ENCODE measurements around the gene ZDHHC14.
A peak's percentile ranks its signal among the peaks of the same experiment; 100 is the strongest.

Gene ZDHHC14

DNA sequence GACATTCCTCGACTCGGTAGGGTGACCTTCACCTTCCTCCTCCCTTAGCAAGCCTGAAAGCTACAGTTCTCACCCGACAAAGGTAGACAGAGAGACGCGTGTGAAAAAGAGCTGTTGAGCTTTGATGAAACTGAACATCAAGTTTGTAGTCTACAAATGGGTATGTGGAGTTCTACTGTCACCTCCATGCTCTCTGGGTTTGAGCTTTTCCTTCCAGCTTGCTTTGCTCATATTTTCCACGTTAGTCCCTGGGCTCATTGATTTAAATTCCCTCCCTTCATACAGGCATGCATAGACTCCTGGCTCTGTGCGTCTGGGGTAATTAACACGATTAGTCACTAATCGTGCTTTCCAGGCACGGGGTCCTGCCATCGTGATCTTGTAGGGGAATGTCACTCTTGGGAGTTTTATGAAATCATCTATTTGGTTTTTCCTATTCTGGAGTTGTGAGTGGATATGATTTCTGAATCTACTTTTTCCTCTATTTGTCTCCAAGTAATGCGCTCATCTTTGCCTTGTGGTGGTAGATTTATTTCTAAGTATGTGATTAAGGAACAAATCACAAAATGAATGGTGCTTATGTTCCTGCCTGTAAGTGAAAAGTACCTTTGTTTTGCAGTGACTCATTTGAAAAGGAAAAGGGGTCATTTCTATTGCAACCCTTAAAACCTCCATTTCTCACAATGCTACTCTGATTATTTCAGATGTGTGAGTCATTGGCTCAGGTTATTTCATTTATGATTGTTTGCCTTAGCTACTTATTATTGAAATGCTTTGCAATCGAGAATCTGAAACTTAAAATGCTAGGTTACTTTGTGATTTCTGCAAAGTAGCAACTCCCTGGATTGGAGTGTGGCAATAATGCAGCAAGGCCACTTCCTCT lies 154.6 kb downstream of the ZDHHC14 start:
- Histone ChIP-seq H3K27me3 (ENCODE audit: insufficient read depth, poor library complexity, severe bottlenecking) (no peaks in the 10 kb centered on the region), H3K4me3 (replicated peaks; ENCODE audit: insufficient read depth, low read length) (no peak overlapping the region), H3K27ac (replicated peaks) (peak overlapping the region; percentile 77)
- TF ChIP-seq, protein P1, sequence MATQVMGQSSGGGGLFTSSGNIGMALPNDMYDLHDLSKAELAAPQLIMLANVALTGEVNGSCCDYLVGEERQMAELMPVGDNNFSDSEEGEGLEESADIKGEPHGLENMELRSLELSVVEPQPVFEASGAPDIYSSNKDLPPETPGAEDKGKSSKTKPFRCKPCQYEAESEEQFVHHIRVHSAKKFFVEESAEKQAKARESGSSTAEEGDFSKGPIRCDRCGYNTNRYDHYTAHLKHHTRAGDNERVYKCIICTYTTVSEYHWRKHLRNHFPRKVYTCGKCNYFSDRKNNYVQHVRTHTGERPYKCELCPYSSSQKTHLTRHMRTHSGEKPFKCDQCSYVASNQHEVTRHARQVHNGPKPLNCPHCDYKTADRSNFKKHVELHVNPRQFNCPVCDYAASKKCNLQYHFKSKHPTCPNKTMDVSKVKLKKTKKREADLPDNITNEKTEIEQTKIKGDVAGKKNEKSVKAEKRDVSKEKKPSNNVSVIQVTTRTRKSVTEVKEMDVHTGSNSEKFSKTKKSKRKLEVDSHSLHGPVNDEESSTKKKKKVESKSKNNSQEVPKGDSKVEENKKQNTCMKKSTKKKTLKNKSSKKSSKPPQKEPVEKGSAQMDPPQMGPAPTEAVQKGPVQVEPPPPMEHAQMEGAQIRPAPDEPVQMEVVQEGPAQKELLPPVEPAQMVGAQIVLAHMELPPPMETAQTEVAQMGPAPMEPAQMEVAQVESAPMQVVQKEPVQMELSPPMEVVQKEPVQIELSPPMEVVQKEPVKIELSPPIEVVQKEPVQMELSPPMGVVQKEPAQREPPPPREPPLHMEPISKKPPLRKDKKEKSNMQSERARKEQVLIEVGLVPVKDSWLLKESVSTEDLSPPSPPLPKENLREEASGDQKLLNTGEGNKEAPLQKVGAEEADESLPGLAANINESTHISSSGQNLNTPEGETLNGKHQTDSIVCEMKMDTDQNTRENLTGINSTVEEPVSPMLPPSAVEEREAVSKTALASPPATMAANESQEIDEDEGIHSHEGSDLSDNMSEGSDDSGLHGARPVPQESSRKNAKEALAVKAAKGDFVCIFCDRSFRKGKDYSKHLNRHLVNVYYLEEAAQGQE (IDR thresholded peaks at IDR 0.05; ENCODE audit: insufficient replicate concordance, low read depth) = no peak
- TF ChIP-seq GABPA (IDR thresholded peaks at IDR 0.05; ENCODE audit: low read depth) = peak; percentile 77; the same call in 1 of the 2 replicates
- peak; percentile 50 to 77 for DNase-seq (ENCODE audit: low read depth in 1 of 2, low spot score in 1 of 2)

DNA sequence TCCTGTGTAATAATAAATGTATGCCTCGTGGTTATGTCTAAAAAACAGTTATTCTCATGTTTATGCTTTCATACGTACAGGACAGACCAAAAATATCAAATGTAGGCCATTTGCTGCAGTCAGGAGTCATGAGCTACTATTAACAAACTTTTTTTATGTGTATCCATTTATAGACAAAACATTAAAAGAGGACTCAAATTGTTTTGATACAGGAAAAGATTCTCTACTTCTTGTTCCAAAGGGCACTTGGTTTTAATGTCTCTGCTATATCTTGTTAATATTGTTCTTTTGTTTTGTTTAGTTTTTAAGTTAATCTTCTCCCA lies 155.2 kb downstream of the ZDHHC14 start:
- Histone ChIP-seq H3K4me3 (replicated peaks; ENCODE audit: insufficient read depth, low read length) (no peak overlapping the region), H3K27ac (replicated peaks) (peak overlapping the region; percentile 77), H3K27me3 (ENCODE audit: insufficient read depth, poor library complexity, severe bottlenecking) (no peaks in the 10 kb centered on the region)
- TF ChIP-seq POLR2AphosphoS5 (IDR thresholded peaks at IDR 0.05; ENCODE audit: low read depth) (no peak), SPI1 (IDR thresholded peaks at IDR 0.05; ENCODE audit: borderline replicate concordance, low read depth) (peak; percentile 99; the same call in 1 of the 2 replicates)
- DNase-seq (ENCODE audit: low read depth in 1 of 2, low spot score in 1 of 2) = no peak

DNA sequence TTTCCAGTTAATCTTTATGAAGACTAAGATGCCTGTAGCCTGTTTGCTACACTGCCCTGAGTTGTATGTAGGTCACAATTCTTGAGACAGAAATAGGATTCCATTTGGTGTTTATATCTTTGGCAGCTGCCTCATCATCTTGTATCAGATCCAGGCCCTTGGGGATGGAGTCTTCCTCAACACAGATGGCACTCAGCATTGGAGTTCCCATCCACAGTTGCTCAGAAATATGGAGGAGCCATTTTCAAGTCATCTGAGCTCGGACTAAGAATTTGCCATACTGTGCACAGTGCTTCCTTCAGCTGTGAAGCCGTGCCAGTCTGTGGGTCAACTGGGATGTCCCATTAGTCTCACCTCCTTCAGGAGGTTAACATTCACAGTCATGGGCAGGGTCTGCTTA lies 156.6 kb downstream of the ZDHHC14 start:
- Histone ChIP-seq H3K4me3 (replicated peaks; ENCODE audit: insufficient read depth, low read length) (no peak overlapping the region), H3K27me3 (ENCODE audit: insufficient read depth, poor library complexity, severe bottlenecking) (no peaks in the 10 kb centered on the region), H3K27ac (replicated peaks) (peak overlapping the region; percentile 27; the same call in 1 of the 2 replicates)
- no peak for TF ChIP-seq POLR2AphosphoS5 (IDR thresholded peaks at IDR 0.05; ENCODE audit: low read depth)
- TF ChIP-seq, protein P1 (IDR thresholded peaks at IDR 0.05; ENCODE audit: insufficient replicate concordance, low read depth) = no peak
- TF ChIP-seq SPI1 (IDR thresholded peaks at IDR 0.05; ENCODE audit: borderline replicate concordance, low read depth) = no peak
- no peak for TF ChIP-seq GABPA (IDR thresholded peaks at IDR 0.05; ENCODE audit: low read depth)
- TF ChIP-seq, protein P2, sequence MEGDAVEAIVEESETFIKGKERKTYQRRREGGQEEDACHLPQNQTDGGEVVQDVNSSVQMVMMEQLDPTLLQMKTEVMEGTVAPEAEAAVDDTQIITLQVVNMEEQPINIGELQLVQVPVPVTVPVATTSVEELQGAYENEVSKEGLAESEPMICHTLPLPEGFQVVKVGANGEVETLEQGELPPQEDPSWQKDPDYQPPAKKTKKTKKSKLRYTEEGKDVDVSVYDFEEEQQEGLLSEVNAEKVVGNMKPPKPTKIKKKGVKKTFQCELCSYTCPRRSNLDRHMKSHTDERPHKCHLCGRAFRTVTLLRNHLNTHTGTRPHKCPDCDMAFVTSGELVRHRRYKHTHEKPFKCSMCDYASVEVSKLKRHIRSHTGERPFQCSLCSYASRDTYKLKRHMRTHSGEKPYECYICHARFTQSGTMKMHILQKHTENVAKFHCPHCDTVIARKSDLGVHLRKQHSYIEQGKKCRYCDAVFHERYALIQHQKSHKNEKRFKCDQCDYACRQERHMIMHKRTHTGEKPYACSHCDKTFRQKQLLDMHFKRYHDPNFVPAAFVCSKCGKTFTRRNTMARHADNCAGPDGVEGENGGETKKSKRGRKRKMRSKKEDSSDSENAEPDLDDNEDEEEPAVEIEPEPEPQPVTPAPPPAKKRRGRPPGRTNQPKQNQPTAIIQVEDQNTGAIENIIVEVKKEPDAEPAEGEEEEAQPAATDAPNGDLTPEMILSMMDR (IDR thresholded peaks at IDR 0.05; ENCODE audit: insufficient read depth, low read length) = no peak
- no peak for DNase-seq (ENCODE audit: low read depth in 1 of 2, low spot score in 1 of 2)

DNA sequence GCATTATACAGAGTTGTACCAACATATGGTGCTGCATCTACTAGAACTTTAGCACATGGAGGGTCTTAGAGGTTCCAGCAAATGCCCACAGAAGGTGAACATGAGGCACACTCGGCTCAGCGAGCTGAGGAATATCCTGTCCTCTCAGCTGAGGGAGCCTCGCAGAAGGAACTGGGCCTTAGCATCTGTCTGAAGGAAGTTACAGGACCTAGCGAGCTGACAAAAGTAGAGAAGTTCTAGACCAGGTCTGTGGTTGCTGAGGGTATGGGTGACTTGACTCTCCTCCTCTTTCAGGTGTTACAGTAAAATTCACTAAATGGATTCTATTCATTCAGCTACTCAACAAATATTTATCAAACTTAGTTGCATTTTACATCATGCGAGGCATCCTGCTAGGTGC lies 157.2 kb downstream of the ZDHHC14 start:
- DNase-seq (ENCODE audit: low read depth in 1 of 2, low spot score in 1 of 2) = peak in 1 of 2 experiments; percentile 51
- H3K27ac ChIP-seq (replicated peaks) = peak overlapping the region; percentile 27
- TF ChIP-seq, protein P1 (IDR thresholded peaks at IDR 0.05; ENCODE audit: insufficient replicate concordance, low read depth) = no peak
- 0 out of 2 replicates have a peak, but pooled peaks have one; percentile 1 for TF ChIP-seq SPI1 (IDR thresholded peaks at IDR 0.05; ENCODE audit: borderline replicate concordance, low read depth)
- no peaks in the 10 kb centered on the region for H3K27me3 ChIP-seq (ENCODE audit: insufficient read depth, poor library complexity, severe bottlenecking)
- no peak overlapping the region for H3K4me3 ChIP-seq (replicated peaks; ENCODE audit: insufficient read depth, low read length)
